Ectodermal cell (in vitro differentiated cells): ENCODE data around the gene SH3BGRL2.

Experiments
- H3K27ac ChIP-seq: 2 replicates; pipeline ENCODE4 v1.7.0; 2013; ENCODE audit warnings: mild to moderate bottlenecking, low read depth, low read length; ENCODE audit not compliant: insufficient read depth, poor library complexity, severe bottlenecking
- H3K27me3 ChIP-seq: 2 replicates; pipeline ENCODE4 v1.7.0; 2013; ENCODE audit warnings: mild to moderate bottlenecking, low read length; ENCODE audit not compliant: insufficient read depth, control insufficient read depth, poor library complexity, severe bottlenecking
- H3K36me3 ChIP-seq: one replicate; pipeline ENCODE4 v1.7.0; 2013; ENCODE audit warnings: low read length; ENCODE audit not compliant: control insufficient read depth, insufficient read depth
- H3K4me1 ChIP-seq: one replicate; pipeline ENCODE4 v1.7.0; 2013; ENCODE audit warnings: low read length; ENCODE audit not compliant: control insufficient read depth, insufficient read depth
- H3K4me3 ChIP-seq: 2 replicates; pipeline ENCODE4 v1.7.0; 2013; ENCODE audit warnings: low read depth, low read length, control low read depth; ENCODE audit not compliant: insufficient read depth
- H3K9me3 ChIP-seq: 2 replicates; pipeline ENCODE4 v1.7.0; 2013; ENCODE audit warnings: mild to moderate bottlenecking, low read length, moderate library complexity; ENCODE audit not compliant: control insufficient read depth
- WGBS, 2 experiments: methylation state at CpG; one replicate each; pipeline ENCODE4 v1.1.7; 2013; ENCODE audit warnings: missing lambda C conversion rate in 2 of 2; 5-methylcytosine and 5-hydroxymethylcytosine counted together

Gene SH3BGRL2

GRCh38 chr6:79630380-79630882 is 698 bp upstream of the SH3BGRL2 start:
- WGBS, 2 experiments, result 52 to 53% methylated on average over 7 of the region's 8 CpGs
- no peak overlapping the region for H3K27ac ChIP-seq
- peaks cover 14% of the 10 kb centered on the region for H3K27me3 ChIP-seq
- peaks cover 16% of the 10 kb centered on the region for H3K4me1 ChIP-seq
- no peaks in the 10 kb centered on the region for H3K36me3 ChIP-seq
- peak overlapping the region; percentile 74 for H3K4me3 ChIP-seq
- no peaks in the 10 kb centered on the region for H3K9me3 ChIP-seq

- Histone ChIP-seq H3K27me3 (peaks cover 14% of the 10 kb centered on the region), H3K27ac (no peak overlapping the region), H3K36me3 (no peaks in the 10 kb centered on the region), H3K9me3 (no peaks in the 10 kb centered on the region), H3K4me1 (peaks cover 16% of the 10 kb centered on the region), H3K4me3 (peak overlapping the region; percentile 74)
- WGBS, 2 experiments, result 2 to 13% methylated on average over 10 to 12 of the region's 12 CpGs
Observed at GRCh38 chr6:79631693-79632172, 604 bp downstream of the SH3BGRL2 start.

- no peak overlapping the region for H3K4me3 ChIP-seq
Observed at GRCh38 chr6:79632580-79632979, 1.5 kb downstream of the SH3BGRL2 start.

GRCh38 chr6:79634491-79635231 is 3.5 kb downstream of the SH3BGRL2 start:
- Histone ChIP-seq H3K36me3 (no peaks in the 10 kb centered on the region), H3K27ac (no peak overlapping the region), H3K4me3 (no peak overlapping the region), H3K27me3 (peaks cover 12% of the 10 kb centered on the region), H3K9me3 (no peaks in the 10 kb centered on the region), H3K4me1 (peaks cover 16% of the 10 kb centered on the region)
- WGBS, 2 experiments, result 95 to 100% methylated on average over 2 of the region's 2 CpGs

More at GRCh38 chr6:79632580-79632979, 1.5 kb downstream of the SH3BGRL2 start:
- WGBS, 2 experiments, result 57 to 88% methylated on average over 1 to 2 of the region's 2 CpGs
- H3K36me3 ChIP-seq, result no peaks in the 10 kb centered on the region
- H3K9me3 ChIP-seq, result no peaks in the 10 kb centered on the region
- H3K27ac ChIP-seq, result no peak overlapping the region
- H3K4me1 ChIP-seq, result peaks cover 16% of the 10 kb centered on the region
- H3K27me3 ChIP-seq, result peaks cover 14% of the 10 kb centered on the region

GRCh38 chr6:79635232-79635543 is 4.1 kb downstream of the SH3BGRL2 start:
- Histone ChIP-seq H3K9me3 (no peaks in the 10 kb centered on the region), H3K27me3 (peaks cover 7% of the 10 kb centered on the region), H3K36me3 (no peaks in the 10 kb centered on the region), H3K4me3 (no peak overlapping the region), H3K27ac (no peak overlapping the region), H3K4me1 (peaks cover 18% of the 10 kb centered on the region)
- WGBS, 2 experiments, result 89 to 100% methylated on average over 1 to 2 of the region's 2 CpGs

- no peak overlapping the region for H3K27ac ChIP-seq
- H3K36me3 ChIP-seq, result no peaks in the 10 kb centered on the region
- H3K27me3 ChIP-seq, result no peaks in the 10 kb centered on the region
- peaks cover 21% of the 10 kb centered on the region for H3K4me1 ChIP-seq
- H3K4me3 ChIP-seq, result no peak overlapping the region
- 94 to 100% methylated on average over 1 of the region's 1 CpG for WGBS, 2 experiments
- no peaks in the 10 kb centered on the region for H3K9me3 ChIP-seq
Observed at GRCh38 chr6:79636673-79637072, 5.5 kb downstream of the SH3BGRL2 start.

GRCh38 chr6:79640146-79641111 is 9.3 kb downstream of the SH3BGRL2 start:
- 91 to 95% methylated on average over 4 of the region's 4 CpGs for WGBS, 2 experiments
- Histone ChIP-seq H3K4me1 (peaks cover 4% of the 10 kb centered on the region), H3K36me3 (no peaks in the 10 kb centered on the region)

GRCh38 chr6:79646006-79646405 is 14.9 kb downstream of the SH3BGRL2 start:
- 70 to 80% methylated on average over 3 of the region's 3 CpGs for WGBS, 2 experiments

More at GRCh38 chr6:79640146-79641111, 9.3 kb downstream of the SH3BGRL2 start:
- Histone ChIP-seq H3K27me3 (no peaks in the 10 kb centered on the region), H3K4me3 (no peak overlapping the region), H3K9me3 (no peaks in the 10 kb centered on the region), H3K27ac (no peak overlapping the region)

GRCh38 chr6:79646561-79646960 is 15.4 kb downstream of the SH3BGRL2 start:
- H3K4me3 ChIP-seq, result no peak overlapping the region
- H3K9me3 ChIP-seq, result no peaks in the 10 kb centered on the region
- no peaks in the 10 kb centered on the region for H3K36me3 ChIP-seq
- H3K27ac ChIP-seq, result no peak overlapping the region
- no peaks in the 10 kb centered on the region for H3K27me3 ChIP-seq
- H3K4me1 ChIP-seq, result no peaks in the 10 kb centered on the region

More at GRCh38 chr6:79646006-79646405, 14.9 kb downstream of the SH3BGRL2 start:
- Histone ChIP-seq H3K4me1 (no peaks in the 10 kb centered on the region), H3K36me3 (no peaks in the 10 kb centered on the region), H3K27ac (no peak overlapping the region), H3K27me3 (no peaks in the 10 kb centered on the region), H3K4me3 (no peak overlapping the region), H3K9me3 (no peaks in the 10 kb centered on the region)

- H3K4me1 ChIP-seq, result no peaks in the 10 kb centered on the region
- no peaks in the 10 kb centered on the region for H3K27me3 ChIP-seq
- H3K27ac ChIP-seq, result no peak overlapping the region
- WGBS, 2 experiments, result 73% methylated on average over 2 of the region's 2 CpGs; no CpG with 5 or more reads in 1 of the 2 experiments
- no peaks in the 10 kb centered on the region for H3K36me3 ChIP-seq
- H3K9me3 ChIP-seq, result no peaks in the 10 kb centered on the region
- no peak overlapping the region for H3K4me3 ChIP-seq
Observed at GRCh38 chr6:79647741-79648140, 16.6 kb downstream of the SH3BGRL2 start.
